Stomach (tissue), 9 donors: ENCODE results near the gene FBXL17. TPM values are rescaled to one million over a fixed set of nuclear protein-coding genes. Genes with fewer than 3 reads are reported as not detected.

ENCODE experiments used
- DNase-seq, 2 donors: peaks; one replicate each; pipeline versions ENCODE4 v3.0.0 to v3.0.0-alpha.2; 2013 to 2019
- H3K27ac ChIP-seq, 5 donors: fragments of 200-600 bp in 4 of 5; sonication (generic) in 4 of 5; one replicate each; pipeline ENCODE4 v1.5.1; 2013 to 2019; ENCODE audit warnings: mild to moderate bottlenecking in 1 of 5, moderate library complexity in 1 of 5
- H3K27me3 ChIP-seq, 3 donors: fragments of 200-600 bp; sonication (generic); one replicate each; pipeline ENCODE4 v1.5.1; 2017 to 2019; ENCODE audit warnings: mixed run types in 1 of 3
- H3K36me3 ChIP-seq, 4 donors: fragments of 200-600 bp; sonication (generic); 1 replicate in 3 of 4; 2 replicates in 1 of 4; pipeline ENCODE4 v1.5.1; 2016 to 2019
- H3K4me1 ChIP-seq, 4 donors: fragments of 200-600 bp; sonication (generic); one replicate each; pipeline ENCODE4 v1.5.1; 2016 to 2019
- H3K4me3 ChIP-seq, 4 donors: fragments of 200-600 bp; sonication (generic) in 3 of 4; one replicate each; pipeline ENCODE4 v1.5.1; 2016 to 2019; ENCODE audit warnings: mild to moderate bottlenecking in 1 of 4
- H3K9me3 ChIP-seq, 4 donors: fragments of 200-600 bp; sonication (generic); one replicate each; pipeline ENCODE4 v1.5.1; 2016 to 2019
- EP300 ChIP-seq: sonication (generic); formaldehyde crosslinking; IDR thresholded peaks from one replicate; pipeline ENCODE4 v1.6.1; 2017; ENCODE audit warnings: antibody characterized with exemption
- POLR2A ChIP-seq, 4 donors: fragments of 450-650 bp; IDR thresholded peaks; one replicate each; pipeline ENCODE4 v1.6.1; 2016; ENCODE audit warnings: antibody characterized with exemption in 4 of 4, control low read depth in 2 of 4, mild to moderate bottlenecking in 1 of 4, moderate library complexity in 1 of 4
- POLR2AphosphoS5 ChIP-seq, 3 donors: sonication (generic); formaldehyde crosslinking; IDR thresholded peaks; one replicate each; pipeline ENCODE4 v1.6.1; 2016; ENCODE audit warnings: antibody characterized with exemption in 3 of 3
- whole genome bisulfite sequencing, 5 donors: extraction: QIAGEN DNeasy Blood & Tissue Kit in 3 of 5; methylation state at CpG; one replicate each; pipeline versions ENCODE4 v1.1.5 to v1.1.7; 2013 to 2018; 5-methylcytosine and 5-hydroxymethylcytosine counted together
- intact Hi-C: fragments of 100-400 bp; cut with DNase I; formaldehyde crosslinking; loops from one replicate; pipeline ENCODE4 v1.15.1; 2023; ENCODE audit warnings: low total_unique reads
- polyA plus RNA-seq, 3 donors: library from polyadenylated mRNA; stranded (reverse); fragments of 200-250 nt; gene quantifications; one replicate each; pipeline ENCODE4 v1.2.3, GENCODE V29; 2013
- total RNA-seq, 5 donors: library from RNA; depleted of rRNA; stranded (reverse); fragments of >200 nt; gene quantifications; one replicate each; pipeline versions ENCODE4 v1.1.0 to v1.2.3, GENCODE V29; 2014 to 2016
- TF ChIP-seq, protein P1 (sequence below), 7 experiments: fragments of 450-650 bp in 4 of 7; fragments of 200-600 bp in 3 of 7; sonication (generic) in 3 of 7; IDR thresholded peaks; one replicate each; pipeline ENCODE4 v1.5.1; 2016 to 2019; ENCODE audit warnings: antibody characterized with exemption in 7 of 7, control low read depth in 2 of 7, mild to moderate bottlenecking in 1 of 7
- donor health status: healthy with polysubstance abuse.
- donor health status: Bipolar disorder and iron deficiency.
- donor health status: healthy.

FBXL17 gene
- total and polyA plus RNA-seq, 8 donors: 3.8 to 28.0 (median 14.4) TPM

DNA sequence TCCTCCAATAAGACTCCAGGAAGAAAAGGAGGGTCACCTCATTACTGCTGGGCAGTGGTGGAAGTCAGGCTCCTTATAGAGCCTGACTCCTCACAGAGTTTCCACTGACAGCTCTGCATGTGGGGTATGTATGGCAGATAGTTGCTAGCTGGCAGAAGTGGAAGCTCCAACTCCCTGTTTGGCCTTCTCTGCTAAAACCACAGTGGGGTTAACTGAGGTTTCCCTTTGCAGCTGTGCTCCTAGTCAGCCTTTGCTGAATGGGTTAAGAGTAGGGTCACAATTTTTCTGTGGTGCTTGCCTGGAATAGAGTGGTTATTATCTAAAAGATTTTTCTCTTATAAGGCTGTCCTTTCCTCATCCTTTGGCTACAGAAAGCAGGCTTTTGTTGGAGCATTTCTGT is 327.5 kb downstream of the FBXL17 start:
- no peak overlapping the region for H3K27ac ChIP-seq
- H3K27me3 ChIP-seq: no peaks in the 10 kb centered on the region
- no peak overlapping the region for H3K4me3 ChIP-seq
- TF ChIP-seq, protein P1, sequence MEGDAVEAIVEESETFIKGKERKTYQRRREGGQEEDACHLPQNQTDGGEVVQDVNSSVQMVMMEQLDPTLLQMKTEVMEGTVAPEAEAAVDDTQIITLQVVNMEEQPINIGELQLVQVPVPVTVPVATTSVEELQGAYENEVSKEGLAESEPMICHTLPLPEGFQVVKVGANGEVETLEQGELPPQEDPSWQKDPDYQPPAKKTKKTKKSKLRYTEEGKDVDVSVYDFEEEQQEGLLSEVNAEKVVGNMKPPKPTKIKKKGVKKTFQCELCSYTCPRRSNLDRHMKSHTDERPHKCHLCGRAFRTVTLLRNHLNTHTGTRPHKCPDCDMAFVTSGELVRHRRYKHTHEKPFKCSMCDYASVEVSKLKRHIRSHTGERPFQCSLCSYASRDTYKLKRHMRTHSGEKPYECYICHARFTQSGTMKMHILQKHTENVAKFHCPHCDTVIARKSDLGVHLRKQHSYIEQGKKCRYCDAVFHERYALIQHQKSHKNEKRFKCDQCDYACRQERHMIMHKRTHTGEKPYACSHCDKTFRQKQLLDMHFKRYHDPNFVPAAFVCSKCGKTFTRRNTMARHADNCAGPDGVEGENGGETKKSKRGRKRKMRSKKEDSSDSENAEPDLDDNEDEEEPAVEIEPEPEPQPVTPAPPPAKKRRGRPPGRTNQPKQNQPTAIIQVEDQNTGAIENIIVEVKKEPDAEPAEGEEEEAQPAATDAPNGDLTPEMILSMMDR (IDR thresholded peaks at IDR 0.05): no peak
- TF ChIP-seq EP300: no peak
- TF ChIP-seq POLR2AphosphoS5 (IDR thresholded peaks at IDR 0.05): no peak
- TF ChIP-seq POLR2A (IDR thresholded peaks at IDR 0.05): no peak
- H3K36me3 ChIP-seq: peaks cover 0 to 14% (median 6%) of the 10 kb centered on the region in 4 donors
- no peak for DNase-seq
- intact Hi-C loops: no loop called here
- peaks cover 0 to 41% (median 15%) of the 10 kb centered on the region in 4 donors for H3K9me3 ChIP-seq
- H3K4me1 ChIP-seq: no peaks in the 10 kb centered on the region

DNA sequence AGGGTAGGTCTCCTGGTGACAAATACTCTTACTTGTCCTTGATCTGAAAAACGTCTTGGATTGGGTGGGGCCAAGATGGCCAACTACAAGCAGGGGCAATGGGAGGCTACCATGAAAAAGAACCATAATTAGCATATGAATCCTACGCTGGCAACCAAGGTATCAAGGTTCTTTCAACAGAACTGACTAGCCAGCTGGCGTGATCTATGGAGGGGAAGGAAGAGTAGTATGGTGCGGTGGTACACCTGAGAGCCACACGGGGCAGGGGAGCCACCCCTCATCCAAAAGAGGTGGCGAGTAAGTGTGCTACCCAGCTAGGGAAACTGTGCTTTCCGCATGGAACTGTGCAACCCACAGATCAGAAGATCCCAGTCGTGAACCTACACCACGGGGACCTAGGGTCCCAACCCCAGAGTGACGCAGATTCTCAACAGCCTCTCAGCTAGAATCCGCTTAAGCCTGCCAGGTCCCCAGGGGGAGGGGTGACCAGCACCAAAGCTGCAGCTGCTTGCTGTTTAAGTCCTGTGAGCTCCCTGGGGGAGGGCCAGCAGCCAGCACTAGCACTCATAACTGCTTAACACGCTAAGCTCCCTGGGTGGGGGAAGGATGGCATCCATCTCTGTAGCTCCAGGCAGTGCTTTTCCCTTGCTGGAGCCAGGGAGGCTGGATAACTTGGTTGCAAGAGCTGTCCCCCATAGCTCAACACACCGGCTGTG is 334.8 kb downstream of the FBXL17 start:
- TF ChIP-seq EP300: no peak
- TF ChIP-seq POLR2AphosphoS5 (IDR thresholded peaks at IDR 0.05): no peak
- TF ChIP-seq, protein P1 (IDR thresholded peaks at IDR 0.05): no peak
- TF ChIP-seq POLR2A (IDR thresholded peaks at IDR 0.05): no peak
- intact Hi-C loops: no loop called here
- Histone ChIP-seq H3K27me3 (no peaks in the 10 kb centered on the region), H3K27ac (no peak overlapping the region), H3K9me3 (peaks cover 0 to 24% (median 8%) of the 10 kb centered on the region in 4 donors), H3K4me3 (no peak overlapping the region), H3K4me1 (no peaks in the 10 kb centered on the region), H3K36me3 (no peaks in the 10 kb centered on the region)
- 86 to 94% (median 92%) methylated on average over 11 to 13 of the region's 13 CpGs for WGBS, 5 donors
- peak in 1 of 2 donors; percentile 3 for DNase-seq

DNA sequence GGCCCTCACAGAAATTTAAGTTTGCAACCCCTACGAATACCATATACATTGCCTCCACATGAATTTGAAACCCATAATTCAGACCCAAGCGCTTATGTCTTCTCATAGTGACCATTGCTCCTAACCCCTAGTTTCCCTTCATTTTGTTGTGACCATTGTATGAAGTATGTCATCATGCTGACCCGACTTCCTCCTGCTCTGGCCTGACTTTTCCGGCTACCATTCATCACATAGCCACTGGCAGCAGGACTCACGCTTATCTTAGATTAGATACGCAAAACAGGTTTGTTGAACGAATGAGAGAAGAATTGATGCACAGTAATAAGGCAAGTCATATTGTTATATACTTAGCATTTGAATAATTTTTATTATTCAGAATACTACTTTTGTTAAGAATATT is 345.4 kb downstream of the FBXL17 start:
- DNase-seq: peak in 1 of 2 donors; percentile 10
- no peak for TF ChIP-seq POLR2AphosphoS5 (IDR thresholded peaks at IDR 0.05)
- no peak for TF ChIP-seq EP300
- no peak for TF ChIP-seq POLR2A (IDR thresholded peaks at IDR 0.05)
- TF ChIP-seq, protein P1 (IDR thresholded peaks at IDR 0.05): no peak
- intact Hi-C loops: no loop called here
- 44 to 64% (median 59%) methylated on average over 7 of the region's 7 CpGs for WGBS, 5 donors
- Histone ChIP-seq H3K9me3 (no peaks in the 10 kb centered on the region), H3K4me1 (no peaks in the 10 kb centered on the region), H3K4me3 (no peak overlapping the region), H3K27ac (no peak overlapping the region), H3K27me3 (no peaks in the 10 kb centered on the region), H3K36me3 (no peaks in the 10 kb centered on the region)

DNA sequence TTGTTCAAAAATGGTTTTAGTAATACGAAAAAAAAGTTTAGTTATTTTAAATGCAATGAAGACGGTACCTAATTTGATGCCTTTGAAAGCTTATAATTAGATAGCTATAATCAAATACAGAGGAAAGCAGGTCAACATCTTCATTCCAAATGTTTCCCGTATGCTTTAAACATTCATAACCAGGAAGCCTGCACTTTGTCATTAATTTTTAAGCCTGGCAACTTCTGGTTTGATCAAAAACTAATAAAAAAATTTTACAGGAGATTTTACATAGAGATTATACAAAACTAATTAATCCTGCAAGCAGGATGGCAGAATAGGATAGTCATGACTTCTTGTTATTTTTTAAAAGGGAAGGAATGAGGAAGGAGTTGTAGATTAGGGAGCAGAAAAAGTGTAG is 353.0 kb downstream of the FBXL17 start:
- Histone ChIP-seq H3K27me3 (no peaks in the 10 kb centered on the region), H3K9me3 (no peaks in the 10 kb centered on the region), H3K4me3 (no peak overlapping the region), H3K27ac (no peak overlapping the region), H3K36me3 (no peaks in the 10 kb centered on the region), H3K4me1 (no peaks in the 10 kb centered on the region)
- DNase-seq: no peak
- TF ChIP-seq POLR2AphosphoS5 (IDR thresholded peaks at IDR 0.05) (no peak), POLR2A (IDR thresholded peaks at IDR 0.05) (no peak), EP300 (no peak)
- TF ChIP-seq, protein P1 (IDR thresholded peaks at IDR 0.05): no peak
- WGBS, 5 donors: 78 to 90% (median 82%) methylated on average over 3 of the region's 3 CpGs
- intact Hi-C loops: no loop called here
